T-helper 1 cell treated with Interleukin-12 subunit alpha and Interleukin-12 subunit beta and Interleukin-4 antibody, amounts not matched to agents 30 μg/mL and 1 μg/mL, for 36 hours (primary cell): Measurements from ENCODE around the gene ARID3C.

Experiments used
- H3K27ac Mint-ChIP-seq: one replicate; pipeline ENCODE4 v1.8.0; 2021; ENCODE audit warnings: mild to moderate bottlenecking, mixed read lengths
- H3K27me3 Mint-ChIP-seq: one replicate; pipeline ENCODE4 v1.8.0; 2021; ENCODE audit warnings: low read depth, mixed read lengths
- H3K36me3 Mint-ChIP-seq: one replicate; pipeline ENCODE4 v1.8.0; 2021; ENCODE audit warnings: low read depth, mixed read lengths
- H3K4me1 Mint-ChIP-seq: one replicate; pipeline ENCODE4 v1.8.0; 2021; ENCODE audit warnings: low read depth, mixed read lengths
- H3K4me3 Mint-ChIP-seq: one replicate; pipeline ENCODE4 v1.8.0; 2021; ENCODE audit warnings: mild to moderate bottlenecking, moderate library complexity, mixed read lengths
- H3K9me3 Mint-ChIP-seq: one replicate; pipeline ENCODE4 v1.8.0; 2021; ENCODE audit warnings: mixed read lengths

ARID3C gene

GRCh38 chr9:34603610-34604231, 25.1 kb downstream of the ARID3C start:
- no peaks in the 10 kb centered on the region for H3K9me3 Mint-ChIP-seq
- H3K4me1 Mint-ChIP-seq, result no peaks in the 10 kb centered on the region
- no peak overlapping the region for H3K27ac Mint-ChIP-seq
- no peak overlapping the region for H3K4me3 Mint-ChIP-seq
- H3K27me3 Mint-ChIP-seq, result peaks cover 25% of the 10 kb centered on the region
- H3K36me3 Mint-ChIP-seq, result no peaks in the 10 kb centered on the region

GRCh38 chr9:34601937-34602573, 26.8 kb downstream of the ARID3C start:
- Mint-ChIP-seq H3K36me3 (no peaks in the 10 kb centered on the region), H3K27ac (no peak overlapping the region), H3K4me1 (no peaks in the 10 kb centered on the region), H3K4me3 (no peak overlapping the region), H3K9me3 (no peaks in the 10 kb centered on the region), H3K27me3 (peaks cover 25% of the 10 kb centered on the region)

- Mint-ChIP-seq H3K36me3 (no peaks in the 10 kb centered on the region), H3K4me3 (no peak overlapping the region), H3K27me3 (peaks cover 30% of the 10 kb centered on the region), H3K4me1 (no peaks in the 10 kb centered on the region), H3K27ac (no peak overlapping the region), H3K9me3 (no peaks in the 10 kb centered on the region)
Measured at GRCh38 chr9:34600908-34601307, 28.0 kb downstream of the ARID3C start.

GRCh38 chr9:34599546-34599945, 29.3 kb downstream of the ARID3C start:
- Mint-ChIP-seq H3K9me3 (no peaks in the 10 kb centered on the region), H3K27me3 (peaks cover 27% of the 10 kb centered on the region), H3K27ac (no peak overlapping the region), H3K4me3 (no peak overlapping the region), H3K4me1 (no peaks in the 10 kb centered on the region), H3K36me3 (no peaks in the 10 kb centered on the region)

- H3K4me3 Mint-ChIP-seq, result no peak overlapping the region
- H3K4me1 Mint-ChIP-seq, result peaks cover 11% of the 10 kb centered on the region
- H3K36me3 Mint-ChIP-seq, result no peaks in the 10 kb centered on the region
- H3K9me3 Mint-ChIP-seq, result no peaks in the 10 kb centered on the region
- H3K27ac Mint-ChIP-seq, result no peak overlapping the region
- H3K27me3 Mint-ChIP-seq, result peaks cover 52% of the 10 kb centered on the region
Measured at GRCh38 chr9:34594177-34594576, 34.7 kb downstream of the ARID3C start.

GRCh38 chr9:34592895-34593601, 35.8 kb downstream of the ARID3C start:
- Mint-ChIP-seq H3K4me1 (peaks cover 17% of the 10 kb centered on the region), H3K36me3 (no peaks in the 10 kb centered on the region), H3K9me3 (no peaks in the 10 kb centered on the region), H3K27ac (no peak overlapping the region), H3K4me3 (peak overlapping the region; percentile 52), H3K27me3 (peaks cover 62% of the 10 kb centered on the region)

- no peaks in the 10 kb centered on the region for H3K9me3 Mint-ChIP-seq
- H3K27me3 Mint-ChIP-seq, result peaks cover 71% of the 10 kb centered on the region
- H3K36me3 Mint-ChIP-seq, result no peaks in the 10 kb centered on the region
- H3K4me1 Mint-ChIP-seq, result peaks cover 17% of the 10 kb centered on the region
- no peak overlapping the region for H3K27ac Mint-ChIP-seq
- H3K4me3 Mint-ChIP-seq, result peak overlapping the region; percentile 52
Measured at GRCh38 chr9:34591917-34592866, 36.7 kb downstream of the ARID3C start.

- Mint-ChIP-seq H3K4me3 (peak overlapping the region; percentile 37), H3K9me3 (no peaks in the 10 kb centered on the region), H3K27me3 (peaks cover 78% of the 10 kb centered on the region), H3K27ac (no peak overlapping the region), H3K36me3 (no peaks in the 10 kb centered on the region), H3K4me1 (peaks cover 17% of the 10 kb centered on the region)
Measured at GRCh38 chr9:34591248-34591916, 37.5 kb downstream of the ARID3C start.

GRCh38 chr9:34590381-34591247, 38.3 kb downstream of the ARID3C start:
- H3K36me3 Mint-ChIP-seq, result no peaks in the 10 kb centered on the region
- H3K4me1 Mint-ChIP-seq, result peaks cover 17% of the 10 kb centered on the region
- H3K4me3 Mint-ChIP-seq, result peak overlapping the region; percentile 37
- no peaks in the 10 kb centered on the region for H3K9me3 Mint-ChIP-seq
- H3K27ac Mint-ChIP-seq, result no peak overlapping the region
- peaks cover 81% of the 10 kb centered on the region for H3K27me3 Mint-ChIP-seq

- H3K27ac Mint-ChIP-seq, result peak within 1 kb of the TSS; percentile 36
- peaks cover 17% of the 10 kb centered on the region for H3K4me1 Mint-ChIP-seq
- no peaks in the 10 kb centered on the region for H3K9me3 Mint-ChIP-seq
- no peaks in the 10 kb centered on the region for H3K36me3 Mint-ChIP-seq
- peak within 1 kb of the TSS; percentile 37 for H3K4me3 Mint-ChIP-seq
- peaks cover 86% of the 10 kb centered on the region for H3K27me3 Mint-ChIP-seq
Measured at GRCh38 chr9:34589636-34590380, 39.1 kb downstream of the ARID3C start, which contains the start of gene CNTFR. Gene CNTFR (minus strand): TSS chr9:34589724. CDS start chr9:34568981, 20,743 bp downstream.

GRCh38 chr9:34588671-34589635, 39.9 kb downstream of the ARID3C start:
- no peaks in the 10 kb centered on the region for H3K9me3 Mint-ChIP-seq
- H3K27ac Mint-ChIP-seq, result peak overlapping the region; percentile 36
- peaks cover 17% of the 10 kb centered on the region for H3K4me1 Mint-ChIP-seq
- H3K27me3 Mint-ChIP-seq, result peaks cover 88% of the 10 kb centered on the region
- no peaks in the 10 kb centered on the region for H3K36me3 Mint-ChIP-seq
- peak overlapping the region; percentile 2 for H3K4me3 Mint-ChIP-seq

- H3K4me1 Mint-ChIP-seq, result peaks cover 13% of the 10 kb centered on the region
- H3K4me3 Mint-ChIP-seq, result no peak overlapping the region
- H3K27me3 Mint-ChIP-seq, result peaks cover 90% of the 10 kb centered on the region
- no peak overlapping the region for H3K27ac Mint-ChIP-seq
- H3K9me3 Mint-ChIP-seq, result no peaks in the 10 kb centered on the region
- no peaks in the 10 kb centered on the region for H3K36me3 Mint-ChIP-seq
Measured at GRCh38 chr9:34587271-34587670, 41.6 kb downstream of the ARID3C start.
